HepG2 (cell line): ENCODE results near the gene TRABD. TPM values are rescaled to one million over a fixed set of nuclear protein-coding genes. Genes with fewer than 3 reads are reported as not detected.

Experiments used
- BCL3 ChIP-seq: sonication (generic); formaldehyde crosslinking; IDR thresholded peaks from 2 replicates; pipeline ENCODE4 v1.5.1; 2020; ENCODE audit warnings: mild to moderate bottlenecking, missing genetic modification reagents, moderate library complexity
- EED ChIP-seq: sonication (generic); formaldehyde crosslinking; IDR thresholded peaks from 2 replicates; pipeline ENCODE4 v1.5.0; 2020; ENCODE audit warnings: mild to moderate bottlenecking, missing genetic modification reagents
- MAFF ChIP-seq: IDR thresholded peaks from 2 replicates; pipeline ENCODE4 v1.6.1; 2011; ENCODE audit warnings: low read depth, low read length, improper control_type of control experiment
- MED13 ChIP-seq: sonication (generic); formaldehyde crosslinking; IDR thresholded peaks from 2 replicates; pipeline ENCODE4 v1.5.0; 2020; ENCODE audit warnings: missing genetic modification reagents
- PAX8 ChIP-seq: sonication (generic); formaldehyde crosslinking; IDR thresholded peaks from 2 replicates; pipeline ENCODE4 v1.8.0; 2022; ENCODE audit warnings: mild to moderate bottlenecking, missing genetic modification reagents, borderline replicate concordance
- ZBTB3 ChIP-seq: sonication (generic); formaldehyde crosslinking; IDR thresholded peaks from 2 replicates; pipeline ENCODE4 v1.4.0; 2020; ENCODE audit warnings: low read depth, mild to moderate bottlenecking, moderate library complexity, missing genetic modification reagents, borderline replicate concordance
- ZNF563 ChIP-seq: sonication (generic); formaldehyde crosslinking; IDR thresholded peaks from 2 replicates; pipeline ENCODE4 v1.8.0; 2022; ENCODE audit warnings: mild to moderate bottlenecking, moderate library complexity, missing genetic modification reagents
- ZNF776 ChIP-seq: sonication (generic); formaldehyde crosslinking; IDR thresholded peaks from 2 replicates; pipeline ENCODE4 v1.4.0; 2020; ENCODE audit warnings: mild to moderate bottlenecking, missing genetic modification reagents
- ZNF839 ChIP-seq: sonication (generic); formaldehyde crosslinking; IDR thresholded peaks from 2 replicates; pipeline ENCODE4 v1.4.0; 2020; ENCODE audit warnings: missing genetic modification reagents, mild to moderate bottlenecking, borderline replicate concordance
- polyA plus RNA-seq, 8 experiments: library from polyadenylated mRNA; depleted of rRNA in 3 of 8; stranded (reverse) in 7 of 8; unstranded in 1 of 8; fragments of >200 nt; fragmentation: Illumina TruSeq in 4 of 8; extraction: Trizol in 4 of 8; gene quantifications; 2 replicates each; pipeline versions ENCODE4 v1.2.1 to v1.2.3, GENCODE V29; 2011 to 2016; ENCODE audit warnings: low read depth in 4 of 8, missing spikeins in 1 of 8, mixed read lengths in 1 of 8; ENCODE audit not compliant: insufficient read depth in 1 of 8
- total RNA-seq, 5 experiments: library from RNA; depleted of rRNA; stranded (reverse); fragments of >200 nt; fragmentation: Illumina TruSeq; extraction: Trizol; gene quantifications; 2 replicates each; pipeline ENCODE4 v1.2.3, GENCODE V29; 2016; ENCODE audit warnings: low read depth in 1 of 5
- TF ChIP-seq, protein P1 (sequence below): sonication (generic); formaldehyde crosslinking; IDR thresholded peaks from 2 replicates; pipeline ENCODE4 v1.5.1; 2020; ENCODE audit warnings: missing genetic modification reagents, mild to moderate bottlenecking, borderline replicate concordance
- TF ChIP-seq, protein P2 (sequence below): sonication (generic); formaldehyde crosslinking; IDR thresholded peaks from 2 replicates; pipeline ENCODE4; 2020; ENCODE audit warnings: missing genetic modification reagents, mild to moderate bottlenecking, borderline replicate concordance
- TF ChIP-seq, protein P3 (sequence below): sonication (generic); formaldehyde crosslinking; IDR thresholded peaks from 2 replicates; pipeline ENCODE4 v1.9.0; 2021; ENCODE audit warnings: missing genetic modification reagents, mild to moderate bottlenecking, borderline replicate concordance

Gene TRABD
- total and polyA plus RNA-seq, 2 of the 13 experiments (the other 11 are each of a cell fraction or from before 2014, with no cell fraction given) = 21.5 to 28.9 TPM

DNA sequence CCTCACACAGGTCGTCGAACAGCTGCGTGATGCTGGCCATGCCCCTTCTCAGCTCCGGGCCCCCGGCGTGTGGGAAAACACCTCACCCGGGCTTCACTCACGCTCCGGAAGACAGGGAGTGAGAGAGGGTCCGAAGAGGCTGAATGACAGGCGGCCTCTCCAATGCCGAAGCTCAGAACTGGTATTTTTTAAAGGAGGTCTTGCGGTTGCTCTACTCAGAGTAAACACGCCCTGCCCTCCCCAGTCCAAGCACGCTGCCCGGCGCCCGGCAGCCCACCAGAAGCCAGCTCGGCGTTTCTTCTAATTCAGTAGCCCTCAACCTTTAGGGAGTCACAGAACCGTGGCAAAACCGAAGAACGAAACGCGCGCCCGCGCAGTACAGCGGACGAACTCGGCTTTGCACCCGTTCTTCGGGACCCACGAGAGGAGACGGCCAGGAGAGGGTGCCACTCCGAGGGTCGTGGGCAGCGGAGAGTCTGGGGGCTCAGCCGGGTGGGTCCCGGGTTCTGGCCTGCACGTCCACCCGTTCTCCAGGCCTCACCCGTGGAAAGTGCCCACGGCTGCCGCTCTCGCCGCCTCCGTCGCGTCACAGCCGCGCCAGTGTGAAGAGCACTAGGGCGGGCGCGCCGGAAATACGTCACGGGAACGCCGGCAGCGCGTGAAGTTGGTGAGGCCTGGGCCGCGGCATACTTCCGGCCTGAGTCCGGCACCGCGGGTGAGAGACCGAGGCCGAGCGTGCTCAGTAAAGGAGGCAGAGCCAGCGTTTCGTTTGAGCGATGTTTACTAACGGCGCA is 58.9 kb downstream of the TRABD start, which contains the start of gene TUBGCP6 (continued):
- TF ChIP-seq, protein P1, sequence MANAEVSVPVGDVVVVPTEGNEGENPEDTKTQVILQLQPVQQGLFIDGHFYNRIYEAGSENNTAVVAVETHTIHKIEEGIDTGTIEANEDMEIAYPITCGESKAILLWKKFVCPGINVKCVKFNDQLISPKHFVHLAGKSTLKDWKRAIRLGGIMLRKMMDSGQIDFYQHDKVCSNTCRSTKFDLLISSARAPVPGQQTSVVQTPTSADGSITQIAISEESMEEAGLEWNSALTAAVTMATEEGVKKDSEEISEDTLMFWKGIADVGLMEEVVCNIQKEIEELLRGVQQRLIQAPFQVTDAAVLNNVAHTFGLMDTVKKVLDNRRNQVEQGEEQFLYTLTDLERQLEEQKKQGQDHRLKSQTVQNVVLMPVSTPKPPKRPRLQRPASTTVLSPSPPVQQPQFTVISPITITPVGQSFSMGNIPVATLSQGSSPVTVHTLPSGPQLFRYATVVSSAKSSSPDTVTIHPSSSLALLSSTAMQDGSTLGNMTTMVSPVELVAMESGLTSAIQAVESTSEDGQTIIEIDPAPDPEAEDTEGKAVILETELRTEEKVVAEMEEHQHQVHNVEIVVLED (CRISPR knock-in tag) = peak; percentile 96
- TF ChIP-seq EED (CRISPR knock-in tag) (peak; percentile 44; the same call in 1 of the 2 replicates), BCL3 (CRISPR knock-in tag) (peak; percentile 95), PAX8 (CRISPR knock-in tag) (peak; percentile 81; the same call in 1 of the 2 replicates), MAFF (no peak), ZNF563 (peak; percentile 89), ZNF839 (CRISPR knock-in tag) (0 out of 2 replicates have a peak, but pooled peaks have one; percentile 59), ZNF776 (CRISPR knock-in tag) (peak; percentile 36; the same call in 1 of the 2 replicates), ZBTB3 (CRISPR knock-in tag) (0 out of 2 replicates have a peak, but pooled peaks have one; percentile 62), MED13 (CRISPR knock-in tag) (0 out of 2 replicates have a peak, but pooled peaks have one; percentile 36)
- TF ChIP-seq, protein P2, sequence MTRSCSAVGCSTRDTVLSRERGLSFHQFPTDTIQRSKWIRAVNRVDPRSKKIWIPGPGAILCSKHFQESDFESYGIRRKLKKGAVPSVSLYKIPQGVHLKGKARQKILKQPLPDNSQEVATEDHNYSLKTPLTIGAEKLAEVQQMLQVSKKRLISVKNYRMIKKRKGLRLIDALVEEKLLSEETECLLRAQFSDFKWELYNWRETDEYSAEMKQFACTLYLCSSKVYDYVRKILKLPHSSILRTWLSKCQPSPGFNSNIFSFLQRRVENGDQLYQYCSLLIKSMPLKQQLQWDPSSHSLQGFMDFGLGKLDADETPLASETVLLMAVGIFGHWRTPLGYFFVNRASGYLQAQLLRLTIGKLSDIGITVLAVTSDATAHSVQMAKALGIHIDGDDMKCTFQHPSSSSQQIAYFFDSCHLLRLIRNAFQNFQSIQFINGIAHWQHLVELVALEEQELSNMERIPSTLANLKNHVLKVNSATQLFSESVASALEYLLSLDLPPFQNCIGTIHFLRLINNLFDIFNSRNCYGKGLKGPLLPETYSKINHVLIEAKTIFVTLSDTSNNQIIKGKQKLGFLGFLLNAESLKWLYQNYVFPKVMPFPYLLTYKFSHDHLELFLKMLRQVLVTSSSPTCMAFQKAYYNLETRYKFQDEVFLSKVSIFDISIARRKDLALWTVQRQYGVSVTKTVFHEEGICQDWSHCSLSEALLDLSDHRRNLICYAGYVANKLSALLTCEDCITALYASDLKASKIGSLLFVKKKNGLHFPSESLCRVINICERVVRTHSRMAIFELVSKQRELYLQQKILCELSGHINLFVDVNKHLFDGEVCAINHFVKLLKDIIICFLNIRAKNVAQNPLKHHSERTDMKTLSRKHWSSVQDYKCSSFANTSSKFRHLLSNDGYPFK (CRISPR knock-in tag) = peak; percentile 86
- TF ChIP-seq, protein P3, sequence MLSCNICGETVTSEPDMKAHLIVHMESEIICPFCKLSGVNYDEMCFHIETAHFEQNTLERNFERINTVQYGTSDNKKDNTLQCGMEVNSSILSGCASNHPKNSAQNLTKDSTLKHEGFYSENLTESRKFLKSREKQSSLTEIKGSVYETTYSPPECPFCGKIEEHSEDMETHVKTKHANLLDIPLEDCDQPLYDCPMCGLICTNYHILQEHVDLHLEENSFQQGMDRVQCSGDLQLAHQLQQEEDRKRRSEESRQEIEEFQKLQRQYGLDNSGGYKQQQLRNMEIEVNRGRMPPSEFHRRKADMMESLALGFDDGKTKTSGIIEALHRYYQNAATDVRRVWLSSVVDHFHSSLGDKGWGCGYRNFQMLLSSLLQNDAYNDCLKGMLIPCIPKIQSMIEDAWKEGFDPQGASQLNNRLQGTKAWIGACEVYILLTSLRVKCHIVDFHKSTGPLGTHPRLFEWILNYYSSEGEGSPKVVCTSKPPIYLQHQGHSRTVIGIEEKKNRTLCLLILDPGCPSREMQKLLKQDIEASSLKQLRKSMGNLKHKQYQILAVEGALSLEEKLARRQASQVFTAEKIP = no peak
